Endodermal cell (in vitro differentiated cells): ENCODE measurements around the gene RERE. TPM values are rescaled to one million over a fixed set of nuclear protein-coding genes. Genes with fewer than 3 reads are reported as not detected.

Experiments used
- DNase-seq: peaks from one replicate; pipeline ENCODE4 v3.0.0-alpha.2; 2017
- H3K27ac ChIP-seq: 2 replicates; pipeline ENCODE4 v1.5.1; 2013; ENCODE audit warnings: mild to moderate bottlenecking, low read depth, low read length, moderate library complexity
- H3K27me3 ChIP-seq: 2 replicates; pipeline ENCODE4 v1.6.1; 2013; ENCODE audit warnings: mild to moderate bottlenecking, low read length, moderate library complexity; ENCODE audit not compliant: insufficient read depth, control insufficient read depth, poor library complexity, severe bottlenecking
- H3K36me3 ChIP-seq: 2 replicates; pipeline ENCODE4 v1.7.0; 2013; ENCODE audit warnings: mild to moderate bottlenecking, low read length, moderate library complexity; ENCODE audit not compliant: control insufficient read depth, insufficient read depth
- H3K4me1 ChIP-seq: one replicate; pipeline ENCODE4 v1.7.0; 2013; ENCODE audit warnings: low read length; ENCODE audit not compliant: control insufficient read depth, insufficient read depth
- H3K4me3 ChIP-seq: 2 replicates; pipeline ENCODE4 v1.5.1; 2013; ENCODE audit warnings: mild to moderate bottlenecking, low read length, moderate library complexity
- H3K9ac ChIP-seq: 2 replicates; pipeline ENCODE4 v1.6.1; 2013; ENCODE audit warnings: mild to moderate bottlenecking, low read length, moderate library complexity; ENCODE audit not compliant: poor library complexity, severe bottlenecking; ENCODE audit errors: extremely low read depth
- H3K9me3 ChIP-seq: 2 replicates; pipeline ENCODE4 v1.6.1; 2013; ENCODE audit warnings: mild to moderate bottlenecking, low read length, moderate library complexity; ENCODE audit not compliant: control insufficient read depth
- H3K27ac Mint-ChIP-seq: 2 replicates; pipeline ENCODE4 v1.8.0; 2020; ENCODE audit warnings: mixed read lengths
- H3K27me3 Mint-ChIP-seq: 2 replicates; pipeline ENCODE4 v1.8.0; 2021; ENCODE audit warnings: mild to moderate bottlenecking, mixed read lengths; ENCODE audit not compliant: insufficient read depth
- H3K36me3 Mint-ChIP-seq: 2 replicates; pipeline ENCODE4 v1.8.0; 2020; ENCODE audit warnings: low read depth, mixed read lengths
- H3K4me1 Mint-ChIP-seq: 2 replicates; pipeline ENCODE4 v1.8.0; 2020; ENCODE audit warnings: mixed read lengths
- H3K4me3 Mint-ChIP-seq: 2 replicates; pipeline ENCODE4 v1.8.0; 2020; ENCODE audit warnings: mild to moderate bottlenecking, moderate library complexity, mixed read lengths
- H3K9me3 Mint-ChIP-seq: 2 replicates; pipeline ENCODE4 v1.8.0; 2020; ENCODE audit warnings: mild to moderate bottlenecking, mixed read lengths
- WGBS, 2 experiments: methylation state at CpG; one replicate each; pipeline versions ENCODE4 v1.1.5 to v1.1.7; 2013; ENCODE audit warnings: missing lambda C conversion rate in 2 of 2, mixed read lengths in 1 of 2; ENCODE audit not compliant: insufficient coverage in 1 of 2, insufficient read length in 1 of 2; 5-methylcytosine and 5-hydroxymethylcytosine counted together
- total RNA-seq, 2 donors: library from RNA; stranded (reverse); fragmentation: NEBNext Ultra II Directional in 1 of 2; extraction: Animal tissue kit (Norgen Biotek cat#: 25700) in 1 of 2; gene quantifications; 2 replicates in 1 of 2; 3 replicates in 1 of 2; pipeline ENCODE4 v1.2.1, GENCODE V29; 2021
- TF ChIP-seq, protein P1 (sequence below): fragments of 200-600 bp; sonication (generic); conservative IDR thresholded peaks from 2 replicates; pipeline ENCODE4 v1.5.0; 2021; ENCODE audit warnings: antibody characterized with exemption, mild to moderate bottlenecking

The RERE gene
- total RNA-seq, 2 donors from 2014 or later: 159 to 179 TPM

DNA sequence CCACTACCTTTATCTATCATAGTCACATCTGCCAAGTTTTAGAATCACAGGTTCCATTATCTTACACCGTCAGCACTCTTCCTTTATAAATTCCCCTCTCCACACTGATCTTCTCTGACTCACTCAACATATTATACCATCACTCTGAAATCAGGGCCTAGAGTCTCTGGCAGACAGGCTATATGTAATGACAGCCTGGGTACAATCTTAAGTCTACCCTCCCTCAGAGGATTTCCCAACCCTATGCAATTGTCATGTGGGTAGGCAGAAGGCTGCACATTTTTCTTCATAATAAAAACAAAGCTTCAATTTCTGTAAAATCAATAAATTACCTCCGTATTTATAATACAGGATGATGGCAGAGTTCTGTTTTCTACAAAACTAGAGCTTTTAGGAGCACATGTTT lies 138.0 kb downstream of the RERE start:
- DNase-seq: no peak
- TF ChIP-seq, protein P1, sequence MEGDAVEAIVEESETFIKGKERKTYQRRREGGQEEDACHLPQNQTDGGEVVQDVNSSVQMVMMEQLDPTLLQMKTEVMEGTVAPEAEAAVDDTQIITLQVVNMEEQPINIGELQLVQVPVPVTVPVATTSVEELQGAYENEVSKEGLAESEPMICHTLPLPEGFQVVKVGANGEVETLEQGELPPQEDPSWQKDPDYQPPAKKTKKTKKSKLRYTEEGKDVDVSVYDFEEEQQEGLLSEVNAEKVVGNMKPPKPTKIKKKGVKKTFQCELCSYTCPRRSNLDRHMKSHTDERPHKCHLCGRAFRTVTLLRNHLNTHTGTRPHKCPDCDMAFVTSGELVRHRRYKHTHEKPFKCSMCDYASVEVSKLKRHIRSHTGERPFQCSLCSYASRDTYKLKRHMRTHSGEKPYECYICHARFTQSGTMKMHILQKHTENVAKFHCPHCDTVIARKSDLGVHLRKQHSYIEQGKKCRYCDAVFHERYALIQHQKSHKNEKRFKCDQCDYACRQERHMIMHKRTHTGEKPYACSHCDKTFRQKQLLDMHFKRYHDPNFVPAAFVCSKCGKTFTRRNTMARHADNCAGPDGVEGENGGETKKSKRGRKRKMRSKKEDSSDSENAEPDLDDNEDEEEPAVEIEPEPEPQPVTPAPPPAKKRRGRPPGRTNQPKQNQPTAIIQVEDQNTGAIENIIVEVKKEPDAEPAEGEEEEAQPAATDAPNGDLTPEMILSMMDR: no peak
- H3K36me3 ChIP-seq: peaks cover 6% of the 10 kb centered on the region
- no peaks in the 10 kb centered on the region for H3K27me3 ChIP-seq
- H3K4me1 ChIP-seq: peaks cover 4% of the 10 kb centered on the region
- no peak overlapping the region for H3K9ac ChIP-seq
- no peak overlapping the region for H3K4me3 ChIP-seq
- Mint-ChIP-seq H3K27me3 (no peaks in the 10 kb centered on the region), H3K27ac (no peak overlapping the region), H3K4me3 (no peak overlapping the region), H3K9me3 (no peaks in the 10 kb centered on the region), H3K36me3 (peaks cover 7% of the 10 kb centered on the region), H3K4me1 (peaks cover 37% of the 10 kb centered on the region)
- 94 to 100% methylated on average over 2 of the region's 2 CpGs for WGBS, 2 experiments
- H3K9me3 ChIP-seq: no peaks in the 10 kb centered on the region
- no peak overlapping the region for H3K27ac ChIP-seq

- DNase-seq: no peak
- Histone ChIP-seq H3K36me3 (peaks cover 6% of the 10 kb centered on the region), H3K27ac (no peak overlapping the region), H3K4me3 (no peak overlapping the region), H3K9me3 (no peaks in the 10 kb centered on the region), H3K9ac (no peak overlapping the region), H3K4me1 (peaks cover 4% of the 10 kb centered on the region), H3K27me3 (no peaks in the 10 kb centered on the region)
- H3K4me1 Mint-ChIP-seq: peaks cover 38% of the 10 kb centered on the region
- no peaks in the 10 kb centered on the region for H3K9me3 Mint-ChIP-seq
- WGBS, 2 experiments: 91 to 93% methylated on average over 3 to 4 of the region's 4 CpGs
- no peak overlapping the region for H3K4me3 Mint-ChIP-seq
- peaks cover 7% of the 10 kb centered on the region for H3K36me3 Mint-ChIP-seq
- H3K27me3 Mint-ChIP-seq: no peaks in the 10 kb centered on the region
- TF ChIP-seq, protein P1: no peak
- H3K27ac Mint-ChIP-seq: no peak overlapping the region
These were observed 138.6 kb downstream of the RERE start for GRCh38 chr1:8678673-8679394.

DNA sequence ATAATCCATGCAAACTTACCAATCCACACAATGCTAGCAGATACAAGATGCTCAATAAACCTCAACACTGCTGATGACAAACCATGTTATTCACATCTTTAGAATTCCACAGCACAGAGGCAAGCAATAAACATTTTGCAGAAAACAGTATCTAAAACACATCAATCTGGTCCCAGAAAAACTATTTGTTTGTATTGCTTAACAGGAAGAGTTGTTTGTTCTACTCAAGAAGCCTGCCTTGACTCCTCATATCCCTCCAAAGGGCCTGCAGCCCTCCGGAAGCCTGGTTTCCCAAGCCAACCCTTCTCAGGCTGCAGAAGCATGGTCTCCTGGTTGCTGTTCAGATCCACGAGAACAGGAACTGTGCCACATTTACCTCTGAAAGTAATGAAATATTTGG lies 139.7 kb downstream of the RERE start:
- Mint-ChIP-seq H3K4me3 (no peak overlapping the region), H3K27me3 (no peaks in the 10 kb centered on the region), H3K36me3 (peaks cover 7% of the 10 kb centered on the region), H3K27ac (no peak overlapping the region), H3K9me3 (no peaks in the 10 kb centered on the region), H3K4me1 (peaks cover 35% of the 10 kb centered on the region)
- Histone ChIP-seq H3K27me3 (no peaks in the 10 kb centered on the region), H3K27ac (no peak overlapping the region), H3K4me1 (peaks cover 7% of the 10 kb centered on the region), H3K9ac (no peak overlapping the region), H3K4me3 (no peak overlapping the region), H3K9me3 (no peaks in the 10 kb centered on the region), H3K36me3 (peaks cover 6% of the 10 kb centered on the region)
- no peak for DNase-seq
- WGBS, 2 experiments: 97% methylated on average over 2 of the region's 2 CpGs; no CpG with 5 or more reads in 1 of the 2 experiments
- TF ChIP-seq, protein P1: no peak
